CD4-positive, alpha-beta memory T cell (primary cell): ENCODE measurements around the gene RASSF7. TPM values are rescaled to one million over a fixed set of nuclear protein-coding genes. Genes with fewer than 3 reads are reported as not detected.
A peak's percentile ranks its signal among the peaks of the same experiment; 100 is the strongest.

ENCODE experiments used
- CTCF ChIA-PET: fragments of 350-600 bp; sonication (Branson Sonifier 250); formaldehyde crosslinking; loops from one replicate; lab custom pipeline; 2021; ENCODE audit warnings: inconsistent platforms; ENCODE audit not compliant: partially characterized antibody; lab: Charles Lee
- POLR2A ChIA-PET: fragments of 350-600 bp; sonication (Branson Sonifier 250); formaldehyde crosslinking; loops from one replicate; lab custom pipeline; 2021; ENCODE audit not compliant: partially characterized antibody; lab: Charles Lee
- DNase-seq, 5 donors: peaks; one replicate each; pipeline versions ENCODE4 v3.0.0 to v3.0.0-alpha.2; 2020 to 2022; ENCODE audit warnings: mixed read lengths in 1 of 5
- H3K27ac ChIP-seq: one replicate; pipeline ENCODE4 v1.7.0; 2013; ENCODE audit warnings: low read depth, low read length
- H3K27me3 ChIP-seq: 2 replicates; pipeline ENCODE4 v1.7.0; 2013; ENCODE audit warnings: mild to moderate bottlenecking, low read length, moderate library complexity; ENCODE audit not compliant: insufficient read depth
- H3K36me3 ChIP-seq: 2 replicates; pipeline ENCODE4 v1.7.0; 2013; ENCODE audit warnings: mild to moderate bottlenecking, low read length, moderate library complexity; ENCODE audit not compliant: insufficient read depth
- H3K4me1 ChIP-seq: 2 replicates; pipeline ENCODE4 v1.7.0; 2013; ENCODE audit warnings: mild to moderate bottlenecking, low read length, moderate library complexity; ENCODE audit not compliant: insufficient read depth
- H3K4me3 ChIP-seq, 2 donors: one replicate each; pipeline ENCODE4 v1.7.0; 2013; ENCODE audit warnings: low read length in 2 of 2, mild to moderate bottlenecking in 1 of 2
- H3K9me3 ChIP-seq, 2 donors: one replicate each; pipeline ENCODE4 v1.7.0; 2013; ENCODE audit warnings: low read length in 2 of 2, control low read depth in 1 of 2; ENCODE audit not compliant: control insufficient read depth in 1 of 2
- H3K27ac Mint-ChIP-seq, 7 donors: one replicate each; pipeline ENCODE4 v1.8.0; 2020 to 2021; ENCODE audit warnings: mixed read lengths in 7 of 7, mild to moderate bottlenecking in 6 of 7, inconsistent platforms in 3 of 7, moderate library complexity in 3 of 7
- H3K27me3 Mint-ChIP-seq, 2 donors: one replicate each; pipeline ENCODE4 v1.8.0; 2020 to 2021; ENCODE audit warnings: mixed read lengths in 2 of 2
- H3K36me3 Mint-ChIP-seq, 2 donors: one replicate each; pipeline ENCODE4 v1.8.0; 2020 to 2021; ENCODE audit warnings: mixed read lengths in 2 of 2, inconsistent platforms in 1 of 2, mild to moderate bottlenecking in 1 of 2
- H3K4me1 Mint-ChIP-seq, 4 donors: one replicate each; pipeline ENCODE4 v1.8.0; 2020 to 2021; ENCODE audit warnings: mixed read lengths in 4 of 4, mild to moderate bottlenecking in 1 of 4
- H3K4me3 Mint-ChIP-seq, 8 donors: one replicate each; pipeline ENCODE4 v1.8.0; 2020 to 2021; ENCODE audit warnings: mixed read lengths in 8 of 8, mild to moderate bottlenecking in 7 of 8, moderate library complexity in 6 of 8, inconsistent platforms in 3 of 8
- H3K9me3 Mint-ChIP-seq, 8 donors: one replicate each; pipeline ENCODE4 v1.8.0; 2020 to 2021; ENCODE audit warnings: mixed read lengths in 8 of 8, mild to moderate bottlenecking in 5 of 8, inconsistent platforms in 3 of 8, moderate library complexity in 1 of 8
- intact Hi-C: fragments of 100-400 bp; cut with micrococcal nuclease; formaldehyde crosslinking; loops from one replicate; pipeline ENCODE4 v1.15.1; 2023
- polyA plus RNA-seq, 2 donors: library from polyadenylated mRNA; unstranded; fragments of 300-500 nt; fragmentation: Illumina TruSeq; gene quantifications; one replicate each; pipeline ENCODE4 v1.2.3, GENCODE V29; 2021
- total RNA-seq, 2 experiments: library from RNA; stranded (reverse); gene quantifications; one replicate each; pipeline ENCODE4 v1.2.3, GENCODE V29; 2021

The RASSF7 gene
- total and polyA plus RNA-seq, 4 experiments from 2014 or later, result 38.4 to 55.2 (median 48.2) TPM

GRCh38 chr11:553083-553987, 7.4 kb upstream of the RASSF7 start:
- intact Hi-C loops, result no loop called here
- no peaks in the 10 kb centered on the region for H3K27me3 Mint-ChIP-seq
- H3K27ac Mint-ChIP-seq, result peak overlapping the region in 1 of 7 donors; percentile 47

GRCh38 chr11:553988-554340, 6.8 kb upstream of the RASSF7 start:
- intact Hi-C loops, result no loop called here
- Histone ChIP-seq H3K27ac (no peak overlapping the region), H3K4me3 (no peak overlapping the region), H3K9me3 (no peaks in the 10 kb centered on the region), H3K36me3 (no peaks in the 10 kb centered on the region), H3K27me3 (no peaks in the 10 kb centered on the region), H3K4me1 (peaks cover 11% of the 10 kb centered on the region)
- Mint-ChIP-seq H3K27me3 (no peaks in the 10 kb centered on the region), H3K9me3 (no peaks in the 10 kb centered on the region), H3K4me3 (peak overlapping the region in 2 of 8 donors; percentile 16 to 49), H3K27ac (no peak overlapping the region), H3K4me1 (peaks cover 0 to 8% (median 0%) of the 10 kb centered on the region in 4 donors), H3K36me3 (no peaks in the 10 kb centered on the region)
- ChIA-PET POLR2A (interaction anchor here (0.9 to 5.8 kb wide), 10 partner anchors 13 to 210 kb away, joined by 3 to 62 read pairs (median 26); partner anchors contain the start of genes DEAF1, HRAS, LRRC56 and PHRF1), CTCF (interaction anchor here (0.7 to 3.4 kb wide), 16 partner anchors 8 to 210 kb away, joined by 3 to 41 read pairs (median 4); partner anchors contain the start of genes DEAF1, EPS8L2, PHRF1 and TMEM80)
- DNase-seq, result no peak

More at GRCh38 chr11:553083-553987, 7.4 kb upstream of the RASSF7 start:
- Histone ChIP-seq H3K27me3 (no peaks in the 10 kb centered on the region), H3K9me3 (no peaks in the 10 kb centered on the region), H3K27ac (no peak overlapping the region), H3K4me3 (no peak overlapping the region), H3K36me3 (no peaks in the 10 kb centered on the region), H3K4me1 (peaks cover 11% of the 10 kb centered on the region)
- peak in 1 of 5 donors; percentile 38 for DNase-seq
- H3K4me3 Mint-ChIP-seq, result peak overlapping the region in 2 of 8 donors; percentile 29 to 45
- ChIA-PET POLR2A (interaction anchor here (1.3 to 5.8 kb wide), 7 partner anchors 14 to 211 kb away, joined by 3 to 62 read pairs (median 26); partner anchors contain the start of genes DEAF1, HRAS, LRRC56 and PHRF1), CTCF (interaction anchor here (1.2 to 2.6 kb wide), 6 partner anchors 10 to 211 kb away, joined by 3 to 41 read pairs (median 6); partner anchors contain the start of genes DEAF1 and TMEM80)
- H3K36me3 Mint-ChIP-seq, result no peaks in the 10 kb centered on the region
- peaks cover 0 to 8% (median 0%) of the 10 kb centered on the region in 4 donors for H3K4me1 Mint-ChIP-seq
- H3K9me3 Mint-ChIP-seq, result no peaks in the 10 kb centered on the region

GRCh38 chr11:554428-555226, 6.1 kb upstream of the RASSF7 start:
- peak overlapping the region in 6 of 8 donors; percentile 13 to 68 (median 56) for H3K4me3 Mint-ChIP-seq
- intact Hi-C loops, result loop anchor here (1.0 to 5.0 kb wide), 5 partner anchors 17 to 243 kb away; partner anchors contain the start of genes LRRC56 and SLC25A22
- POLR2A ChIA-PET, result interaction anchor here (0.6 to 5.8 kb wide), 20 partner anchors 10 to 264 kb away, joined by 3 to 62 read pairs (median 4); partner anchors contain the start of genes DEAF1, HRAS, IRF7 and LRRC56
- H3K27me3 Mint-ChIP-seq, result no peaks in the 10 kb centered on the region
- Histone ChIP-seq H3K36me3 (no peaks in the 10 kb centered on the region), H3K4me3 (peak overlapping the region in 1 of 2 donors; percentile 43), H3K27ac (no peak overlapping the region), H3K9me3 (no peaks in the 10 kb centered on the region), H3K4me1 (peaks cover 13% of the 10 kb centered on the region), H3K27me3 (no peaks in the 10 kb centered on the region)
- peak overlapping the region in 1 of 7 donors; percentile 46 for H3K27ac Mint-ChIP-seq
- no peaks in the 10 kb centered on the region for H3K36me3 Mint-ChIP-seq
- CTCF ChIA-PET, result interaction anchor here (0.7 to 3.4 kb wide), 26 partner anchors 9 to 211 kb away, joined by 3 to 41 read pairs (median 4); partner anchors contain the start of genes DEAF1, EPS8L2, PHRF1 and TALDO1
- peak; percentile 72 to 77 (median 74) for DNase-seq
- peaks cover 0 to 9% (median 1%) of the 10 kb centered on the region in 4 donors for H3K4me1 Mint-ChIP-seq
- H3K9me3 Mint-ChIP-seq, result no peaks in the 10 kb centered on the region

- Histone ChIP-seq H3K4me3 (peak overlapping the region in 1 of 2 donors; percentile 43), H3K36me3 (no peaks in the 10 kb centered on the region)
- H3K4me3 Mint-ChIP-seq, result peak overlapping the region in 3 of 8 donors; percentile 25 to 58 (median 54)
Observed at GRCh38 chr11:555227-555779, 5.5 kb upstream of the RASSF7 start.

GRCh38 chr11:555780-556661, 4.7 kb upstream of the RASSF7 start:
- peak in 3 of 5 donors; percentile 39 to 53 (median 52) for DNase-seq
- H3K4me3 ChIP-seq, result peak overlapping the region in 1 of 2 donors; percentile 43
- intact Hi-C loops, result loop anchor here (1.0 to 5.0 kb wide), 5 partner anchors 19 to 241 kb away; partner anchors contain the start of genes LRRC56 and SLC25A22
- H3K9me3 ChIP-seq, result no peaks in the 10 kb centered on the region
- no peaks in the 10 kb centered on the region for H3K27me3 Mint-ChIP-seq
- POLR2A ChIA-PET, result interaction anchor here (0.6 to 5.8 kb wide), 11 partner anchors 11 to 263 kb away, joined by 3 to 62 read pairs (median 25); partner anchors contain the start of genes DEAF1, HRAS, IRF7 and LRRC56
- H3K9me3 Mint-ChIP-seq, result no peaks in the 10 kb centered on the region
- H3K4me1 ChIP-seq, result peaks cover 20% of the 10 kb centered on the region
- peak overlapping the region in 4 of 7 donors; percentile 37 to 65 (median 52) for H3K27ac Mint-ChIP-seq
- no peaks in the 10 kb centered on the region for H3K36me3 ChIP-seq
- peaks cover 4 to 14% (median 7%) of the 10 kb centered on the region in 4 donors for H3K4me1 Mint-ChIP-seq
- H3K27me3 ChIP-seq, result no peaks in the 10 kb centered on the region
- H3K27ac ChIP-seq, result peak overlapping the region; percentile 21
- peak overlapping the region in 7 of 8 donors; percentile 36 to 69 (median 53) for H3K4me3 Mint-ChIP-seq
- no peaks in the 10 kb centered on the region for H3K36me3 Mint-ChIP-seq
- CTCF ChIA-PET, result interaction anchor here (0.7 to 3.4 kb wide), 15 partner anchors 9 to 191 kb away, joined by 3 to 41 read pairs (median 5); partner anchors contain the start of genes DEAF1, PHRF1, TALDO1 and TMEM80

More at GRCh38 chr11:555227-555779, 5.5 kb upstream of the RASSF7 start:
- Histone ChIP-seq H3K9me3 (no peaks in the 10 kb centered on the region), H3K4me1 (peaks cover 20% of the 10 kb centered on the region), H3K27me3 (no peaks in the 10 kb centered on the region), H3K27ac (peak overlapping the region; percentile 21)
- Mint-ChIP-seq H3K27me3 (no peaks in the 10 kb centered on the region), H3K27ac (no peak overlapping the region), H3K36me3 (no peaks in the 10 kb centered on the region), H3K4me1 (peaks cover 4 to 14% (median 7%) of the 10 kb centered on the region in 4 donors), H3K9me3 (no peaks in the 10 kb centered on the region)
- ChIA-PET POLR2A (interaction anchor here (0.9 to 5.8 kb wide), 16 partner anchors 12 to 264 kb away, joined by 3 to 62 read pairs (median 4); partner anchors contain the start of genes DEAF1, HRAS, IRF7 and LRRC56), CTCF (interaction anchor here (0.7 to 3.4 kb wide), 17 partner anchors 9 to 202 kb away, joined by 3 to 41 read pairs (median 4); partner anchors contain the start of genes DEAF1, PHRF1, TALDO1 and TMEM80)
- peak in 1 of 5 donors; percentile 39 for DNase-seq
- intact Hi-C loops, result loop anchor here (1.0 to 5.0 kb wide), 5 partner anchors 18 to 242 kb away; partner anchors contain the start of genes LRRC56 and SLC25A22
